Measurements from ENCODE around the gene PLSCR3.

Gene PLSCR3

GRCh38 chr17:7347630-7348477 lies 46.5 kb downstream of the PLSCR3 start:
- no peak for DNase-seq (ENCODE audit: low spot score)

DNA sequence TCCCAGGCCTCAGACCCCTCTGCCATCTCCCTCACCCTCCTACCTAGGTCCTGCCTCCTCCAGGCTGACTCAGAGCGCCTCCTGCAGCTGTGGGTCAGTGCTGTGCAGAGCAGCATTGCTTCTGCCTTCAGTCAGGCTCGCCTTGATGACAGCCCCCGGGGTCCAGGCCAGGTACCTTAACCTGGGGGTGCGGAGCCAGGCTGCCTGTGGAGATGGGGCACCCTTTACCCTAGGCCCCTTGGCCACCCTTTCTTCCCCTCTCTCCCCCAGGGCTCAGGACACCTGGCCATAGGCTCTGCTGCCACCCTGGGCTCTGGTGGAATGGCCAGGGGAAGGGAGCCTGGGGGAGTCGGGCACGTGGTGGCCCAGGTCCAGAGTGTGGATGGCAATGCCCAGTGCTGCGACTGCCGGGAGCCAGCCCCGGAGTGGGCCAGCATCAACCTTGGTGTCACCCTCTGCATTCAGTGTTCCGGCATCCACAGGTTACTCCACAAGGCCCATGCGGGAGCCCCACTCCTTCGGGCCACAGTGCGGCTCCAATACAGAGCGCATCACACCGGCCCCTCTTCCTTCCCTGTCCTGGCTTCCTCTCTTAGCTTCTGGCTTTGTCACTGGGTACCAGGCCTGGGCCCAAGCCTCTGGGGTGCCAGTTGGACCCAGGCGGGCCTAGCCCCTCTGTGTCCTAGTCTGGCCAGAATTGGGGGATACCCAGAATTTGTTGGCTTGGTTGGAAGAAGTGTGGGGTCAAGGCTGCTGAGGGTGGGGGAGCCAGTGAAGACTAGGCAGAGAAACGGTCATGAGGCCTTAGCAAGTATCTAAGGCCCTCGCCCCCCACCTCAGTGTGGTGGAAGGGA lies 47.3 kb downstream of the PLSCR3 start:
- no peak for DNase-seq (ENCODE audit: low spot score)

DNA sequence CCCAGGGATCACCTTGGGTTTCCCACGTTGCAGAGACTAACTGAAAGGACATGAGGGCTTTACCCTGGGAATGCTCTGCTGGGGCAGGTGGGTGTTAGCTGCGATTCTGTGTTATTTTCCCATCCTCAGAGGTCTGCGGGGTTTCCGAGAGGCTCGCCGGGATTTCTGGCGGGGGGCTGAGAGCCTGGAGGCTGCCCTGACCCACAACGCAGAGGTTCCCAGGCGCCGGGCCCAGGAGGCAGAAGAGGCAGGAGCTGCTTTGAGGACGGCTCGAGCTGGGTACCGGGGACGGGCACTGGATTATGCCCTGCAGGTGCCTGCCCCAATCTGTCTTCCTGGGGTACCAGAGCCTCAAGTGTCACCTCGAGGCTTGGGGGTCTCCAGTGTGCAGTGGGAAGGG lies 51.1 kb downstream of the PLSCR3 start:
- no peak for DNase-seq (ENCODE audit: low spot score)

DNA sequence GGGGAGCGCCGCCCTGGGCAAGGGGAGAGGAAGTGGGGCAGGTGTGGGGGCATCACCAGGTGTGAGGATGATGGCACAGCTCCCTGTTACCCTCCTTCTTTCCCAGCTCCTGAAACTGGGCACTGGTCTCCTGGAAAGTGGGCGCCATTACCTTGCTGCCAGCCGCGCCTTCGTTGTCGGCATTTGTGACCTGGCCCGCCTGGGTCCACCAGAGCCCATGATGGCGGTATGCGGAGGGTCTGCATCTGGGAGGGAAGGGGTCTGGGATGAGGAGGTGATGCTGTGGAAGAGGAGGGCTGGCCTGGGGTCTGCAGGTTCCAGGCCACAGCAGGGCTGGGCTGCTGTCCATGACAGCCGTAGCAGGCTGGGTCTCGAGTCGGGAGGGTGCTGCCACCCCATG lies 52.5 kb downstream of the PLSCR3 start:
- no peak for DNase-seq (ENCODE audit: low spot score)

DNA sequence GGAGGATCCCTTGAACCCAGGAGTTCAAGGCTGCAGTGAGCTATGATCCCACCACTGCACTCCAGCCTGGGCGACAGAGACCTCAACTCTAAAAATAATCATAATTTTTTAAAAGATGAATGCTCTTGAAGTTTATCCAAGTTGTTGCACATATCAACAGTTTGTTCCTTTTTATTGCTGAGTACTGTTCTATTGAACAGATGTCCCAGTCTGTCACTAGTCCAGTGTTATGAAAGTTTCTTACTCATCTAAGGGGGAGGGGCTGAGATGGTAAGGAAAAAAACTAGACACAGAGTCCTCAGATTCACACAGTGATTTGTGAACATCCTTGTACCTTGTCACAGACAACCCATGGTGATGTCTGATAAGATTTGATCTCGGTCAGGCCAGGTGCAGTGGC lies 54.1 kb downstream of the PLSCR3 start:
- no peak for DNase-seq (ENCODE audit: low spot score)

Data from ecto neural progenitor cell (in vitro differentiated cells).